ENCODE measurements around the gene IGSF23.

GRCh38 chr19:44602081-44602480 lies 11.3 kb upstream of the IGSF23 start:
- TF ChIP-seq POLR2A (IDR thresholded peaks at IDR 0.05), result no peak
- no peak for TF ChIP-seq CTCF (IDR thresholded peaks at IDR 0.05)
- TF ChIP-seq EP300 (IDR thresholded peaks at IDR 0.05), result no peak

Data from tibial nerve (tissue), 4 donors.